NOMO-1 treated with dmso at 0.1 percent for 144 hours (cell line): ENCODE results near the gene LDHAL6B.

Source experiments
- DNase-seq: peaks from one replicate; lab custom pipeline; 2025; ENCODE audit not compliant: unreplicated experiment; lab: John Stamatoyannopoulos, UW

Gene LDHAL6B

DNA sequence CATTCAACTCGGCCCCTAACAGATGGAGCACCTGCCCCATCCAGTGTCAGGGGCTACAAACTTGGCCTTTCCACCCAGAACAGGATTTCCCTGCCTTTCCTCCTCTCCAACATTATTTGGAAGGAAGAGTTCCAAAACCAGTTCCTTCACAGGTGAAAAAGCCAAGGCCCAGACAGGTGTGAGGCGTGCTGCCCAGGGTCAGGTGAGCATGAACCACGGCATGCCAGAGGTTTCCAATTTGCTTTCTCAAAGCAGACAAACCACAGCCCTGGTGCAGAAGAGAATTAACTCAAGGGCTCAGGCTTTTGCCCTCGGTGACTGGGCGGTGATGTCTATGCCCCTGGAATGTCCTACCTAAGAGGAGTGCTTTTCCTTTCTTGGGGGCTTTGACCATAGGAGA lies 43.2 kb downstream of the LDHAL6B start:
- DNase-seq: no peak

DNA sequence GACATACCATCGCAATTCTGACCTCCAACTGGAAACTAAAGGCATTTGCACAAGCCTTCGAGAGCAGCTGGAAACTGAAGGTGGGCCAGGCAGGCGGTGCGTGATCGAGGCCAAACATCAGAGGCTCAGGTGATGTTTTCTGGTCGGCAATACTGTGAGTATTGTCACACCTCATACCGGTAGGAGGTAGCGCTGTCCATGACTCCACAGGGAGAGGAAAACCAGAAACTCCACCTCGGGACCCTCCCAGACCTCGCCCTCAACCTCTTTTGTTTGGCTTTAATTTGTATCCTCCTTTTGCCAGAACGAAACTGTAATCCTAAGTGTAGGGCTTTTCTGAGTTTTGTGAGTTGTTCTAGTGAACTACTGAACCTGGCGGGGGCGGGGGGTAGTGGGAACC lies 43.6 kb downstream of the LDHAL6B start:
- DNase-seq: no peak

DNA sequence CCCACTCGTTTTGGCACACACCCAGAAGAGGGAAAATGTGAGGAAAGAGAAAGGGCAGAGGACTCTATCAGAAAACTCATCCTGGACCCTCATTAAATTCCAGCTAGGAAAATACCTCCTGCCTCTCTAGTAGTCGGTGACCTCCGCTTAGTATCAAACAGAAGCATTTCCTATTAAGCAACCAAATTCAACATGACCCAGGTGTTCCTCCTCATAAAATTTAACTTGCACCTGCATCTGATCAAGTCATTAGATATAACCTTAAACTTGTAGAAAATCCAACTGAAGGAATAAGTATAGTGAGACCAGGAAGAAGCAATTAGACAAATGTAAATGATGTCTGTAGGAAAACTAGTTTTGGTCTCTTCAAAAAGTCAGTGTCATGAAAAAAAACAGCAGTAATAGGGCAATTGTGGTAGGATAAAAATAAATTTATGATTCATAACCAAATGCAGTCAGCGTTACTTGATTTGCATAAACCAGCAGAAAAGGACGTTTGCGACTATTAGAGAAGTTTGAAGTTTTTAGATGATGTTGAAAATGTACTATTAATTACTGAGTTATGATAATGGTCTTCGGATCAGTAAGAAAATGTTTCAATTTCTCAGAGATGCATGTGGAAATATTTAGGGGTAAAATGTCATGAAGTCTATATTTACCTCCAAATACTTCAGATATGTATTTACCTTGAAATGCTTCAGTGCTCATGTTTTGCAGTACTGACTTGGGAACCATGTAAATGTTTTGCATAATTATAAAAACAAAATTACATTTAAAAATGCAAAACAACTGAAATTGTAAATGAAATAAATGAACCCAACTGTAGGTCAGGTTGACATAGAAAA lies 44.6 kb downstream of the LDHAL6B start:
- DNase-seq: no peak

DNA sequence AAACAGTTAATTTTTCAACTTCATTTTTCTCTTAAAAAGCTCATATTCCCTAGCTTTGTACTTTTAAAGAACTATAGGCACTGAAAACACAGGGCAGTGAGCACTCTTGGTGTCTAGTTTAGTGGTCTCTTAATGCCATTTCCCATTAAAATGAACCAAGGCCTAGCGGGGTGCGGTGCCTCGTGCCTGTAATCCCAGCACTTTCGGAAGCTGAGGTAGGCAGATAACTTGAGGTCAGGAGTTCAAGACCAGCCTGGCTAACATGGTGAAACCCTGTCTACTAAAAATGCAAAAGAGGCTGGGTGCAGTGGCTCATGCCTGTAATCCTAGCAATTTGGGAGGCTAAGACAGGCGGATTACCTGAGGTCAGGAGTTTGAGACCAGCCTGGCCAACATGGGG lies 45.5 kb downstream of the LDHAL6B start:
- DNase-seq: no peak

DNA sequence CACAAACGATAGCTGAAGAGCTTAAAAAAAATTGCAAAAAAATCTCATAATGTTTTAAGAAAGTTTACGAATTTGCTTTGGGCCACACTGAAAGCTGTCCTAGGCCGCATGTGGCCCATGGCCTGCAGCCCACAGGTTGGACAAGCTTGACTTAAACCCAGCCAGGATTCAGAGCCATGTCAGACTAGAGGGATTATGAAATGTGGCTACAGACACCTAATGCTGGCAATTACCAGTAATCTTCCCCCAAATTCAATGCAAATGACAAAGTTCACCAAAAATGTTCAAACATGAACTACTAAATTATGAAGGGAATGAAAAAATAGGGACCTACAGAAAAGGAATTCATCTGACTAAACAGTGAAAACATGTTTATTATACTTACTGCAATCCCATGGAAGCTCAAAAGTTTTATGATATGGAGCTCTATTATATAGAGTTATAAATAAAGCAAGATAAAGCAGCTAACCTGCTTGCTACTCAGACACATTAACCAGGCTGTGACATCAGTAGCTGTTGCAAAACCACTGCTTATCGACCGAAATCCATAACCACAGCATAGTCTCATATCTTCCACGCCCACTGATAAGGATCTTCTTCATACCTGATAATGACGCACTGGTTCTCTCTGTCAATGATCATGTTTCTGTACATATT lies 49.2 kb downstream of the LDHAL6B start:
- DNase-seq: no peak

DNA sequence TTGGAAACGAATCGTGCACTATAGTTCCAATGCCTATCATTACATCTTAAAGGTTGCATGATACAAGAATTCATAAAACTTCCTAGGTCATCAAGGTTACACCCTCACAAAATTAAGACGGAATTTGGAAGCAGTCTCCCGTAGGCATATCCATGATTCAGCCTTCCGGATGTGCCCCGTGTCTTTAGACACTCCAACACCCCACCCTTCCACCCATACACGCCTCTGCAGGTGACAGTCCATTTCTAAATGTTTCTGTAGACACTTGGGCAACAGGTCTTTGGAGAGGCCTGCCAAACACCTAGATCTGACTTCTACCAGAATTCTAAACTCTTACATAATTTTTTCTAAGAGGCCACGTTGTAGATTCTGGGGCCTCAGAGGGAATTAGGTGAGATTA lies 49.8 kb downstream of the LDHAL6B start:
- no peak for DNase-seq

DNA sequence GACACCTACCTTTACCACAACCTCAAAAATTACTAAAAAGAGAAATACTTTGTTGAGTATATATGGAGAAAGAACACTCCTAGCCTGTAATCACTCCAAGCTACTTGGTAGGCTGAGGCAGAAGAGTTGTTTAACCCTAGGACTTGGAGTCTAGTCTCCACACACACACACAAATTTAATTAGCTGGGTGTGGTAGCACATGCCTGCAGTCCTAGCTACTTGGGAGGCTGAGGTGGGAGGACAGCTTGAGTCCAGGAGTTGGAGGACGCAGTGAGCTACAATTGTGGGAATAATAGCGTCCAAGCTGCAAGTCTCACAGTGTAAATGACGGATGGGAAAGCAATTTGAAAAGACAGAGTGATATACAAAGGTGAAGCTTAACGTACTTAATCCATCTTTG lies 50.5 kb downstream of the LDHAL6B start:
- no peak for DNase-seq
